GM12875 (cell line): ENCODE results near the gene LPAR1.

Experiments
- H3K4me3 ChIP-seq: one replicate; pipeline ENCODE4 v1.5.1; 2011; ENCODE audit warnings: low read depth, low read length, control low read depth
- TF ChIP-seq, protein P1 (sequence below): IDR thresholded peaks from 2 replicates; pipeline ENCODE4 v1.5.1; 2011; ENCODE audit warnings: low read depth, mild to moderate bottlenecking, control low read depth, inconsistent platforms, low read length, moderate library complexity, borderline replicate concordance; ENCODE audit not compliant: insufficient read depth

The LPAR1 gene

DNA sequence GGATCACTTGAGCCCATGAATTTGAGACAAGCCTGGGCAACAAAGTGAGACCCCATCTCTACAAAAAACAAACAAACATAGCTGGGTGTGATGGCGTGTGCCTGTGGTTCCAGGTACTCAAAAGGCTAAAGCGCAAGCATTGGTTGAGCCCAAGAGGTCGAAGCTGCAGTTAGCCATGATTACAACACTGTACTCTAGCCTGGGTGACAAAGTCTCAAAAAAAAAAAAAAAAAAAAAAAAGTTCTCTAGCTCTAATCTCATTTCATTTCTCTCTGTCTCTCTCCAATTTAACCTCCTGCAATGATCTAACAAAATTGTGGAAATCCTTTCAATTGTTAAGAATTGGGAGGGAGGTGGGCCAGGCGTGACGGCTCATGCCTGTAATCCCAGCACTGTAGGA is 33.3 kb downstream of the LPAR1 start:
- no peak overlapping the region for H3K4me3 ChIP-seq
- TF ChIP-seq, protein P1, sequence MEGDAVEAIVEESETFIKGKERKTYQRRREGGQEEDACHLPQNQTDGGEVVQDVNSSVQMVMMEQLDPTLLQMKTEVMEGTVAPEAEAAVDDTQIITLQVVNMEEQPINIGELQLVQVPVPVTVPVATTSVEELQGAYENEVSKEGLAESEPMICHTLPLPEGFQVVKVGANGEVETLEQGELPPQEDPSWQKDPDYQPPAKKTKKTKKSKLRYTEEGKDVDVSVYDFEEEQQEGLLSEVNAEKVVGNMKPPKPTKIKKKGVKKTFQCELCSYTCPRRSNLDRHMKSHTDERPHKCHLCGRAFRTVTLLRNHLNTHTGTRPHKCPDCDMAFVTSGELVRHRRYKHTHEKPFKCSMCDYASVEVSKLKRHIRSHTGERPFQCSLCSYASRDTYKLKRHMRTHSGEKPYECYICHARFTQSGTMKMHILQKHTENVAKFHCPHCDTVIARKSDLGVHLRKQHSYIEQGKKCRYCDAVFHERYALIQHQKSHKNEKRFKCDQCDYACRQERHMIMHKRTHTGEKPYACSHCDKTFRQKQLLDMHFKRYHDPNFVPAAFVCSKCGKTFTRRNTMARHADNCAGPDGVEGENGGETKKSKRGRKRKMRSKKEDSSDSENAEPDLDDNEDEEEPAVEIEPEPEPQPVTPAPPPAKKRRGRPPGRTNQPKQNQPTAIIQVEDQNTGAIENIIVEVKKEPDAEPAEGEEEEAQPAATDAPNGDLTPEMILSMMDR, result no peak

DNA sequence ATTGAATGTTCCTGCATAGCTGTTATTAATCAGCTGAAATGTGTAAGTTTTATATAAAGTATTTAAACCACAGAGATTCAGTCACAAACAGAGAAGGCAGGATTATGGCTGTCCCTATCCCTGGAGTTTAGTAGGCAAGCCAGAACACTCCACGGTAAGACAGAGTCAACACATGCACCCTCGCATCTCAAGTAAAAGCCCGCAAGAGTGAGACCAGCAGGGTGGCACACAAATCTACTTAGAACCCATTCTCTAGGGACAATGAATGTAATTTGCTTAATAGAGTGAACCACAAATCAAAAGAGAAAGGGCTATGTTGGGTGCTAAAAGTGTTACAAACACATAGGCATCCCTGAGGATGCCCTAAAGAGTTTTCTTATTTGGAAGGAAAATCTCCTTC is 35.1 kb downstream of the LPAR1 start:
- TF ChIP-seq, protein P1, result no peak
- no peak overlapping the region for H3K4me3 ChIP-seq

DNA sequence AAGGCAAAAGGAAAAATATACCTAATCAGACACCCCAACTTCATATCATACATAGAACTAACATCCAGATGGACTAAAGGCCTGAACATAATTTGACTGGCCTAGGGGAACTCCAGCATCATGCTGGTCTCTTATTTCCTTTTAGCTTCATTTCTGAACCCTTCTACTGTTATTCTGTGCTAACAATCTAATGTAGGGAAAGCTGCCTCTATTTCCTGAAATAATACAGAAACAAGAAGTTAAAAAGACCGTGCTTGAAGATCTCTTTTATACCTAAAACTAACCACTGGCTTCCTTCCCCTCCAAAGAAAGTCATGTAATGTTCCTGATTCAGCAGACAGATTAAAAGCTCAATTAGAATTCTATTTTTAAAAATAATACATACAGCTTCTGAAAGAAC is 36.7 kb downstream of the LPAR1 start:
- H3K4me3 ChIP-seq, result no peak overlapping the region

DNA sequence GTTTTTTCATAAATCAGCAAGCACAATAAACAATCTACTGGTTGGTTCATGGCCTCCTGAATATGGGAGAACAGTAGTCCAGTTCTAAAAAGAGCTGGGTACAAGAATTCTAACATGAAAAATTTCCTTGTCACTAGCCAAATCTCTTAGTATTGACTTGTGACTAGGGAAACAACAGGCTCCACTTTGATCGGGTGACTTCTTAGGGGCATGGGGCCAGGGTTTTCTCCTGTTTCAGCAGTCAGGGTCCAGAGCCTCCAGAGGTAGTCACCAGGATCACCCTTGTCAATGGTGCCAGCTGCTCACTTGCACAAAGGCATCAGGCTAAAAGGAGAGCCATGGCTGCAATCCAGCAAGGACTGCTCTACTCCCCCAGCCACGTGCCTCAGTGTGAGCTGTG is 38.1 kb downstream of the LPAR1 start:
- no peak overlapping the region for H3K4me3 ChIP-seq
- TF ChIP-seq, protein P1, result no peak

More for the DNA sequence above, 36.7 kb downstream of the LPAR1 start:
- TF ChIP-seq, protein P1, result no peak

DNA sequence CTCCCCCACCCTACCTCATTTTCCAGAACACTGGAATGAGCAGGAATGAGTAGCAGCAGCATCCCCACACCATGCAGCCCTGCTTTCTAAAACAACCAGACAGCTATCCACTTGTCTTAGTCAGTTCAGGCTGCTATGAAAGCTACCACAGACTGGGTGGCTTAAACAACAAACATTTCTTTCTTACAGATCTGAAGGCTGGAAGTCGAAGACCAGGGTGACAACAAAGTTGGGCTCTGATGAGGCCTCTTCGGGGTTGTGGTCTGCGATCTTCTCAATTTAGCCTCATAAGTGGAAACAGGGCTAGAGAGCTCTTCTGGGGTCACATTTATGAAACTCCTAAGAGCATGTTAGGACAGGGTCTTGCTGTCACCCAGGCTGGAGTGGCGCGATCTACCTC is 38.9 kb downstream of the LPAR1 start:
- H3K4me3 ChIP-seq, result no peak overlapping the region
- TF ChIP-seq, protein P1, result no peak

DNA sequence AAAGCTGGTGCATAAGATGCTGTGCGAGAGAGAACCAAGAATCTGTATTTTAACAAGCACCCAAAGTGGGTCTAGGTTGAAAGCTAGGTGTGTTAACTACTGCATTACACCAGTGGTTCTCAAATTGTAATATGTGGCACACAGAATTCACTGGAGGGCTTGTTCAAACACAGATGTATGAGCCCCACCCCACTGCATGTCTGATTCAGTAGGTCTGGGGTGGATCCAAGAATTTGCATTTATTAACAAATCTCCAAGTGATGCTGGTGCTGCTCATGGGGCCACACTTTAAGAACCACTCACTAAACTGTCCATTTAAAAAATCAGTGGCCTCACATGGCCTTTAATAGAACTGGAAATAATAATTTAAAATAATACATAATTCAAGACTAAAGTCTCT is 40.4 kb downstream of the LPAR1 start:
- H3K4me3 ChIP-seq, result no peak overlapping the region
- TF ChIP-seq, protein P1, result no peak

DNA sequence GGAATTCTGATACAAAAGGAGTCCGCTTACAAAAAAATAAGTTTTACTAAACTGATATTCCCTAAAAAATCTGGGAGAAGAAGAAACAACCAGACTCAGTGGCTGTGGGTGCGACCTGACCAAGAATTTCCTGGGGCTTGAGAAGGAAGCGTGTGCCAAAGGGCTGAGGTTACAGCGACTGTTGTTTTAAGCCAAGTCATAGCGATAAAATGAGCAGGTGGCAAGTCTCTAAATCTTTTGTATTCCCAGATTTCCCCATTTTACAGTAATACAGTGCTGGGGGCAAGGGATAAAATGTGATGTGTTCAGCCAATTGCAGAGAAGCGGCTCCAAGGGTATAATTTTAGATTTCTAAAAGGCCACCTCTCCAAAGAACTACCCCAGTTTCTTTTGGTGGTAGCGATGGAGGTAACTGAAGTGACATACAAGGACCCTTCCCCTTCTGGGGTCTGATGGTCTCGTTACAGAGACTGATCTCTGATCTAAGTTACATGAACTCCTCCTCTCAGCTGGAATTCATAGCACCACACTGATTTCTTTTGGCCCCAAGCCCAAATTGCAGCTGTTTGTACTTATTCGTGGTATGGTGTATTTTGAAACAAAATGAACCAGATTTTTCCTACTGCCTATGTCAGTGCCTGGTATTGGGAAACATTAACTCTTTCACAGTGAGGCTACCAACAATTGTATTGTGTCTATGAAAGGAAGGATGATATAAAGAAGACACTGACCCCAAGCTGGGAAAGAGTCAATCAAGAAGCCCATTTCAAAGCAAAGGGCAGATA is 41.6 kb downstream of the LPAR1 start:
- TF ChIP-seq, protein P1, result no peak
- H3K4me3 ChIP-seq, result no peak overlapping the region
